HCT116 (cell line): Measurements from ENCODE around the gene KIF21B. TPM values are rescaled to one million over a fixed set of nuclear protein-coding genes. Genes with fewer than 3 reads are reported as not detected.

Experiments
- ATAC-seq: fragments of 200-7000 bp; cut with Tn5 transposase; 2 replicates; pipeline ENCODE4 v1.9.1; 2020; ENCODE audit warnings: mild to moderate bottlenecking, moderate library complexity
- BruUV-seq: library from RNA; stranded (reverse); fragments of 400-500 nt; replicated peaks from 2 replicates; lab custom pipeline; 2021; lab: Mats Ljungman, UMichigan
- CTCF ChIA-PET: fragments of 300-600 bp; sonication (Branson Sonifier 250); formaldehyde crosslinking; loops from one replicate; lab custom pipeline; 2021; ENCODE audit warnings: antibody characterized with exemption; lab: Charles Lee
- POLR2A ChIA-PET: fragments of 300-600, 350-600 bp; sonication (Branson Sonifier 250); formaldehyde crosslinking; loops from one replicate; lab custom pipeline; 2021; ENCODE audit warnings: antibody characterized with exemption; lab: Charles Lee
- RAD21 ChIA-PET, 2 experiments: fragments of 300-600 bp; sonication (Branson Sonifier 250); formaldehyde crosslinking; loops; one replicate each; lab custom pipeline; 2023; ENCODE audit warnings: low total read pairs in 2 of 2; ENCODE audit not compliant: uncharacterized antibody in 2 of 2, unreplicated experiment in 2 of 2, low non-redundant PET in 1 of 2; lab: Charles Lee
- DNase-seq: peaks from one replicate; pipeline ENCODE4 v3.0.0-alpha.2; 2010; ENCODE audit warnings: low read depth, low spot score
- H2AFZ ChIP-seq: fragments of 200-600 bp; shearing (Covaris generic), sonication (generic); 2 replicates; pipeline ENCODE4 v1.6.1; 2017; ENCODE audit warnings: low read depth, mixed run types, mixed read lengths, antibody characterized with exemption, low read length; ENCODE audit not compliant: poor library complexity, severe bottlenecking
- H3K27ac ChIP-seq: 2 replicates; pipeline ENCODE4 v1.5.1; 2012; ENCODE audit warnings: low read depth, low read length
- H3K27me3 ChIP-seq: fragments of 200-600 bp; sonication (generic); 2 replicates; pipeline ENCODE4 v1.6.1; 2016; ENCODE audit warnings: mixed run types, low read length, mixed read lengths; ENCODE audit not compliant: insufficient read depth
- H3K36me3 ChIP-seq, 2 experiments: fragments of 200-500 bp in 1 of 2; fragments of 200-600 bp in 1 of 2; sonication (Bioruptor generic) in 1 of 2; sonication (generic) in 1 of 2; 2 replicates each; pipeline versions ENCODE4 v1.5.1 to v1.6.1; 2014 to 2016; ENCODE audit warnings: low read length in 2 of 2, inconsistent platforms in 1 of 2, mixed read lengths in 1 of 2, mixed run types in 1 of 2; ENCODE audit not compliant: insufficient read depth in 2 of 2, control insufficient read depth in 1 of 2
- H3K4me1 ChIP-seq, 2 experiments: fragments of 200-600 bp in 1 of 2; sonication (generic) in 1 of 2; 2 replicates each; pipeline versions ENCODE4 v1.5.1 to v1.6.1; 2012 to 2017; ENCODE audit warnings: low read length in 2 of 2, inconsistent platforms in 1 of 2, mild to moderate bottlenecking in 1 of 2, mixed read lengths in 1 of 2, mixed run types in 1 of 2, moderate library complexity in 1 of 2; ENCODE audit not compliant: insufficient read depth in 2 of 2, control insufficient read depth in 1 of 2
- H3K4me2 ChIP-seq: fragments of 200-600 bp; sonication (generic); 2 replicates; pipeline ENCODE4 v1.6.1; 2017; ENCODE audit warnings: mixed run types, low read length, mixed read lengths
- H3K4me3 ChIP-seq, 2 experiments: fragments of 200-600 bp in 1 of 2; sonication (generic) in 1 of 2; replicated peaks in 1 of 2; 2 replicates each; pipeline ENCODE4 v1.5.1; 2011 to 2016; ENCODE audit warnings: low read length in 2 of 2, control low read depth in 1 of 2, low read depth in 1 of 2, mild to moderate bottlenecking in 1 of 2, mixed read lengths in 1 of 2, mixed run types in 1 of 2
- H3K79me2 ChIP-seq: fragments of 200-600 bp; sonication (generic); 2 replicates; pipeline ENCODE4 v1.6.1; 2017; ENCODE audit warnings: mild to moderate bottlenecking, mixed run types, low read length, moderate library complexity, mixed read lengths; ENCODE audit not compliant: insufficient read depth
- H3K9ac ChIP-seq: fragments of 200-600 bp; sonication (generic); 2 replicates; pipeline ENCODE4 v1.6.1; 2016; ENCODE audit warnings: low read length, mixed read lengths
- H3K9me2 ChIP-seq: fragments of 200-600 bp; sonication (generic), shearing (Covaris generic); 2 replicates; pipeline ENCODE4 v1.6.1; 2017; ENCODE audit warnings: mixed run types, mild to moderate bottlenecking, moderate library complexity; ENCODE audit not compliant: insufficient read depth
- H3K9me3 ChIP-seq, 2 experiments: fragments of 200-500 bp in 1 of 2; fragments of 200-600 bp in 1 of 2; sonication (Bioruptor generic) in 1 of 2; sonication (generic) in 1 of 2; 2 replicates each; pipeline ENCODE4 v1.6.1; 2014 to 2017; ENCODE audit warnings: low read length in 2 of 2, mixed read lengths in 2 of 2, inconsistent platforms in 1 of 2, low read depth in 1 of 2, mild to moderate bottlenecking in 1 of 2, mixed run types in 1 of 2, moderate library complexity in 1 of 2; ENCODE audit not compliant: control insufficient read depth in 1 of 2, insufficient read depth in 1 of 2
- H4K20me1 ChIP-seq: fragments of 200-600 bp; sonication (generic), shearing (Covaris generic); 2 replicates; pipeline ENCODE4 v1.6.1; 2017; ENCODE audit warnings: mixed run types, mild to moderate bottlenecking, moderate library complexity; ENCODE audit not compliant: insufficient read depth
- ATF3 ChIP-seq: IDR thresholded peaks from 2 replicates; pipeline ENCODE4 v1.6.1; 2012
- CBX3 ChIP-seq: IDR thresholded peaks from 2 replicates; pipeline ENCODE4 v1.6.1; 2012; ENCODE audit warnings: low read depth
- CEBPB ChIP-seq: IDR thresholded peaks from 2 replicates; pipeline ENCODE4 v1.6.1; 2012; ENCODE audit warnings: low read depth
- EZH2 ChIP-seq: fragments of 200-600 bp; sonication (generic); IDR thresholded peaks from 2 replicates; pipeline ENCODE4 v1.6.1; 2017; ENCODE audit warnings: antibody characterized with exemption, mixed run types
- FOSL1 ChIP-seq: IDR thresholded peaks from 2 replicates; pipeline ENCODE4 v1.6.1; 2012; ENCODE audit warnings: low read depth
- POLR2A ChIP-seq: IDR thresholded peaks from 2 replicates; pipeline ENCODE4 v1.7.0; 2011; ENCODE audit warnings: borderline replicate concordance; ENCODE audit not compliant: insufficient read depth, insufficient read length; ENCODE audit errors: extremely low read depth
- POLR2AphosphoS5 ChIP-seq: IDR thresholded peaks from 2 replicates; pipeline ENCODE4 v1.6.1; 2011; ENCODE audit warnings: mild to moderate bottlenecking, low read depth, low read length, moderate library complexity
- RAD21 ChIP-seq: IDR thresholded peaks from 2 replicates; pipeline ENCODE4 v1.6.1; 2012; ENCODE audit warnings: low read depth, mild to moderate bottlenecking
- REST ChIP-seq: IDR thresholded peaks from 2 replicates; pipeline ENCODE4 v1.6.1; 2012; ENCODE audit warnings: low read depth
- SP1 ChIP-seq: IDR thresholded peaks from 2 replicates; pipeline ENCODE4 v1.6.1; 2012; ENCODE audit warnings: low read depth
- SRF ChIP-seq: IDR thresholded peaks from 2 replicates; pipeline ENCODE4 v1.6.1; 2012; ENCODE audit warnings: low read depth
- TCF7L2 ChIP-seq: IDR thresholded peaks from 2 replicates; pipeline ENCODE4 v1.7.0; 2011; ENCODE audit warnings: borderline replicate concordance, inconsistent platforms; ENCODE audit not compliant: insufficient read depth, insufficient read length; ENCODE audit errors: extremely low read depth
- YY1 ChIP-seq: IDR thresholded peaks from 2 replicates; pipeline ENCODE4 v1.6.1; 2011; ENCODE audit warnings: low read length, low read depth, moderate library complexity, mild to moderate bottlenecking; ENCODE audit not compliant: insufficient replicate concordance; ENCODE audit errors: extremely low read depth
- ZNF274 ChIP-seq: fragments of 200-500 bp; sonication (Bioruptor generic); IDR thresholded peaks from 2 replicates; pipeline ENCODE4 v1.6.1; 2014; ENCODE audit warnings: mild to moderate bottlenecking, low read depth, low read length, inconsistent platforms
- intact Hi-C: fragments of 100-400 bp; cut with micrococcal nuclease; formaldehyde crosslinking; loops from 2 replicates; pipeline ENCODE4 v1.10.0; 2022
- total RNA-seq: library from RNA; stranded (reverse); gene quantifications from one replicate; pipeline ENCODE4 v1.2.1, GENCODE V29; 2021; ENCODE audit not compliant: unreplicated experiment

Gene KIF21B
- total RNA-seq, 1 experiment from 2014 or later: 6.1 TPM

GRCh38 chr1:200974711-200975110 is 48.8 kb downstream of the KIF21B start:
- TF ChIP-seq CBX3: no peak
- TF ChIP-seq TCF7L2: peak; percentile 29
- no peaks in the 10 kb centered on the region for H3K79me2 ChIP-seq
- DNase-seq: no peak
- ChIA-PET POLR2A (no interaction called here), CTCF (interaction anchor here (1.0 kb wide), 1 partner anchor 46 kb away, joined by 3 read pairs; no protein-coding TSS in a partner anchor), RAD21 (no interaction called here)
- H4K20me1 ChIP-seq: no peaks in the 10 kb centered on the region
- peaks cover 0 to 4% of the 10 kb centered on the region in 2 experiments; a peak in 2 of 4 replicates for H3K4me1 ChIP-seq
- no peak overlapping the region for H3K9ac ChIP-seq
- H3K4me2 ChIP-seq: no peak overlapping the region
- H3K36me3 ChIP-seq: no peaks in the 10 kb centered on the region
- intact Hi-C loops: loop anchor here (10.0 kb wide), 1 partner anchor 250 kb away; no protein-coding TSS in a partner anchor
- no peaks in the 10 kb centered on the region for H3K9me2 ChIP-seq
- H2AFZ ChIP-seq: no peak overlapping the region
- no TSS peak for BruUV-seq
- H3K27me3 ChIP-seq: no peaks in the 10 kb centered on the region
- ATAC-seq: no peak
- H3K9me3 ChIP-seq: no peaks in the 10 kb centered on the region; a peak in 1 of 4 replicates
- H3K27ac ChIP-seq: no peak overlapping the region
- no peak overlapping the region for H3K4me3 ChIP-seq

- intact Hi-C loops: loop anchor here (10.0 kb wide), 1 partner anchor 251 kb away; no protein-coding TSS in a partner anchor
- no peaks in the 10 kb centered on the region for H3K27me3 ChIP-seq
- DNase-seq: no peak
- H4K20me1 ChIP-seq: no peaks in the 10 kb centered on the region
- ChIA-PET POLR2A (no interaction called here), CTCF (interaction anchor here (1.0 to 3.0 kb wide), 4 partner anchors 9 to 146 kb away, joined by 3 to 44 read pairs (median 18); no protein-coding TSS in a partner anchor), RAD21 (no interaction called here)
- H3K4me1 ChIP-seq: peaks cover 0 to 4% of the 10 kb centered on the region in 2 experiments; a peak in 2 of 4 replicates
- ATAC-seq: no peak
- no peaks in the 10 kb centered on the region for H3K79me2 ChIP-seq
- no peak overlapping the region for H3K9ac ChIP-seq
- no peaks in the 10 kb centered on the region for H3K36me3 ChIP-seq
- H3K4me3 ChIP-seq: no peak overlapping the region
- TF ChIP-seq FOSL1: no peak
- TF ChIP-seq POLR2A: no peak
- TF ChIP-seq POLR2AphosphoS5: no peak
- TF ChIP-seq SRF: no peak
- TF ChIP-seq SP1: no peak
- TF ChIP-seq ATF3: no peak
- no peak for TF ChIP-seq CEBPB
- TF ChIP-seq RAD21: no peak
- TF ChIP-seq CBX3: no peak
- no peak for TF ChIP-seq REST
- no peak for TF ChIP-seq ZNF274
- TF ChIP-seq EZH2: no peak
- no peak for TF ChIP-seq YY1
- H3K4me2 ChIP-seq: no peak overlapping the region
- no peaks in the 10 kb centered on the region for H3K9me2 ChIP-seq
- no peak overlapping the region for H3K27ac ChIP-seq
- H3K9me3 ChIP-seq: no peaks in the 10 kb centered on the region
- no peak overlapping the region for H2AFZ ChIP-seq
- BruUV-seq: no TSS peak
Measured at GRCh38 chr1:200973937-200974657, 49.4 kb downstream of the KIF21B start.
